Mesenteric fat pad (tissue), 1 donor: Measurements from ENCODE around the gene FMNL2. TPM values are rescaled to one million over a fixed set of nuclear protein-coding genes. Genes with fewer than 3 reads are reported as not detected.

ENCODE experiments used
- DNase-seq: peaks from one replicate; pipeline ENCODE4 v3.0.0-alpha.2; 2020; ENCODE audit warnings: low spot score
- total RNA-seq: library from RNA; stranded (reverse); fragmentation: NEBNext Ultra II Directional; extraction: Animal tissue kit (Norgen Biotek cat#: 25700); gene quantifications from one replicate; pipeline ENCODE4 v1.2.1, GENCODE V29; 2021
- donor health status: DM: yes; HTN: yes; CAD: no.

Gene FMNL2
- total RNA-seq, 1 donor from 2014 or later: 57.6 TPM

DNA sequence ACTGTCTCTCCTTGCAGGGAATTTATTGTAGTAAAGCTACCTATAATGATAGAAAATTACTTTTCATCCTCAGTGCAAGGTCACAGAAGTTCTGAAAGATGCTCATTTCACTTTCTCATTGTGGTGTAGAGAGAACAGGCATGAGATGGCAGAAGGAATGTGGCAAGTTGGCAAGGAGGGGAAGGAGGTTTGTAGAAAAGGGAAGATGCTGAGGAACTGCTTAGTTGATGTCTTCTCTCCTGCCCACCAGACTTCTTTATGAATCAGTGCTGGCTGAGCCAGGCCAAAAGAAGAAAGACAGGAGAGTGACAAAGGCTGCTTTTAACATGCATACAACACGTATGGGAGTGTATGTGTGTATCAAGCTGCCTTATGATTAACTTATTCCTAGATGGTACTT, 217.9 kb downstream of the FMNL2 start:
- DNase-seq: no peak

DNA sequence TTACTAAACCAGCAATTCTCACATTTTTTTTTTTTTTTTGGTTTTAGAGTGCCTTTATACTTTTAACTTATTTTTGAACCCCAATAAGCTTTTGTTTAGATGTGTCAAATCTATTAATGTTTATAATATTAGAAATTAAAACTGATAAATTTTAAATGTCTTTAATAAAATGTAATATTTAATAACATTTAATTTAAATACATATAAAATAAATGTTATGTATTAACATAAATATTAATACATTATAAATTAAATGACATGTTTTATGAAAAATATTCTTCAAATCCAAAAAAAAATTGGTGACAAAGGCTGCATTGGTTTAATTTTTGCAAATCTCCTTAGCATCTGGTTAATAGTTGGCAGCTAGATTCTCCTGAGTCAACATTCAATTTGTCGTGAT, 218.5 kb downstream of the FMNL2 start:
- no peak for DNase-seq

DNA sequence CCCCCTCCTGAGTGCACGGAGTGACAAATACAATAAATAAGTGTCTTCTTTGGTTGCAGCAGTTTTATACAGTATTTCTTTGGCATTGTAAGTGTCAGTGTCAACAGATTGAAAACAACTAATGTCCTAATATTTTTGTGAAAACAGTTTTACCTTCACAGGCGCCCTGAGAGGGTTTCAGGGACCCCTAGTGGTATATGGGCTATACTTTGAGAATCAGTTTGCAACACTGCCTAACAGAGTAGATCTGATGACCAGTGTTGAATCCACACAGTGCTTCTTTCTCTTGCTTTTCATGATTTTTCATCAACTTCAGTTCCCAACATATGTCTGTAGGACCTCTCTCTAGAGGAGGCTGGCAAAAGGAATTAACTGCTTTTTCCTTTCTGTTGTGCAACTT, 220.1 kb downstream of the FMNL2 start:
- no peak for DNase-seq

DNA sequence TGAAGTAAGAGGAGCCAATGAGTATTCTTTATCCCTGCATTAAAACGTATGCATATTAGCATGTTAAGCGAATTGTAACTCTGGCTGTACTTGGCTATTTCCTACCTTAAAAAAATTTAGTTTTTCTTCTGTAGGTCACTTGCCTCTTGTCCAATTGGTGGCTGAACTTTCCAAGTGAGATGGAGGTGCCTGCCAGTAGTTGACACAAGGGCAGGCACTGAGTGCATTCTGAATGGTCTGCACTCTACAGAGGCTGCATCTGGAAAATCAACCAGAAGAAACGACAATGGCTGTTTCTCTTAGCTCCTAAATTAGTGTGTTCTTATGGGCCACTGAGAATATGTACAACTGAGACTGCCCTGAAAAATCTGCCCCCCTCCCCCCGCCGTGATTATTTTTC, 221.5 kb downstream of the FMNL2 start:
- DNase-seq: no peak

DNA sequence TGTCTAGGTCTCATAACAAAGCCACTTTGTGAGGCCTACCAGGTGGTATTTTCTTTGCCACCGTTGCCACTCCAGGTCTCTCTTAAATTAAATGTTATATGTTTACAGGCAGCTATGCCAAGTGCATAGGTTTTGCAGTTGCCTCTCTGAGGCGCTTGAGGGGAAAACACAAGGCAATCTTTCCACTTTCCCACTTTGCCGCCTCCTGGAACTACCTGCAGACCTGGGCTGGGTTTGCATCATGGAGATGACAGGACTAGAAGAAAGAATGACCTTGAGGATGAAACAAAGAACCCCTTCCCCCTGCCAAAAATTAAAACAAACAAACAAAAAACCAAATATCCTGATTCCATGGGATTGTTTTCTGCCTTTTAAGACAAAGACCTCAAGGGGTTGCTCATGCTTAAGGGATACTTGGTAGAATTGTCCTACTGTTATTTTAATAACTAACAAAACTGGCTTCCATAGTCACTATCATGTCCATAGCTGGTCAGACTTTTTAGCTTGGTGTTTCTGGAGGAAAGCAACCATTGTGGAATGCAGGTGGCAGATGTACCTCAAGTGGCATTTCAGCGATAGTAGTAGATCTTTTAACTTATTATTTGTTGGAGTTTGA, 222.4 kb downstream of the FMNL2 start:
- no peak for DNase-seq

DNA sequence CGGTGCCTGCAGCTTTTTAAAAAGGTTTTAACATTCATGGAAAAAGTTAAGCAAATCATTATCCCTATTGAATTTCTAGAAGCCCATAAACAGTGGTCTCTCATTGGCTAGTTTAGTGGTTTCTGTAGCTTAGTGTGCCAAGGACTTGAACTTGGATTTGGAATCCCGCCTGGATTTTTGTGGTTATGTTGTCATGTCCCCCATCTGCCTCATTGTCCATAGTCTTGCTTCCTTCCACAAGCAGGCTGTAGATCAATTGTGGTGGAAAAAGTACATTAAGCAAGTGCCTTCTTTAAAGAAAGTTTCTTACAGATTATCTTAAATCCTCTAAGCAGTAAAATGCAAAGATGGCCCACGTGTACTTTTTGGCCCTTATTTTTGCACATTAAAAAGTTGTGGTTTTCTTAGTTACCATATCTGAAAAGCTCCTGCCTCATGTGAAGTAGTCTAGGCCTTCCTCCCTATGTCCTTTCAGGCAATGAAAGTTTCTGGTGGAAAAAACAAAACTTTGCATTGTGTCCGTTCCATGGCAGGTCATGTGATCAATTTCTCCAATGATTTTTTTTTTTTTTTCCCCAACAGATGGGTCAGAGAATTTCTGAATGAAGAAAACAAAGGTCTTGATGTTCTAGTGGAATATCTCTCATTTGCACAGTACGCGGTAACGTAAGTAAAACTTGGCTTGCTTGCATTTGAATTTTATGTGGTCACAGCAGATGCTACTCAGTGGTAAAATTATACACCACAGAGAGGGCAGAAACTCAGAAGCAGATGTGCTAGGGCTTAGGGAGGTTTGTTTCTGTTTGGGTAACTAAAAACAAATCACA, 223.4 kb downstream of the FMNL2 start:
- no peak for DNase-seq

DNA sequence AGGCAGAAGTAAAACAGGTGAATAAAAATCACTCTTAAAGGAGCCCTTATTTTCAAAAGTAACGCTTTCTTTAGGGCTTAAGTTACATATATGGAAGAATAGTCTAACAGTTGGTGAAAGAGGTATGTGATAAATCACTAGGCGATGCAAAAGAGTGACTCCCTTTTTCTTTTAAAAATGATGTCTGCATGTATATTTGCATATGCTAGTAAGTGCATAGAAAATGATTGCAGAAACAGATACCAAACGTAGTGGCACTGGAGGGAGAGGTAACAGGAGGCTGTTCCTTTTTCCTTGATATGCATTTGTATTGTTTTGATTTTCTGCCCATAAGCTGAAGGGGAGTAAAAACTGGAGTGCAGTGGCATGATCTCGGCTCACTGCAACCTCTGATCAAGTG, 224.0 kb downstream of the FMNL2 start:
- DNase-seq: no peak

DNA sequence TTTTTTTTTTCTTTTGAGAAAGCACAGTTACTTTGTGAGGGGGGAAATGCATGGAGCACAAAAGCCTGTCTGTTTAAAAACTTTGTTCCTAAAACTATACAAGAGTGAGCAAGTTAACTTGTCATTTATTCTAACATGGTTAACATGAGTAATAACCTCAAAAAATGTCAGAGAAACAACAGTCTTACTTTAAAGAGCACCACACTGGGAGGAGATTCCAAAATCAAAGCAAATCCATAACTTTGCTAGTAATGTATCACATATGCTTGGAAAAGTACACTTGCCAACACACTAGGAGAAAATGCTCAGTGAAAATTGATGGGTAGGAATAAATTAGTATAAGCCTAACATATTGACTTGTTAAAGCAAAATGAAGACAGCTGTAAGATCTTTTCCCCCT, 225.2 kb downstream of the FMNL2 start:
- DNase-seq: no peak

DNA sequence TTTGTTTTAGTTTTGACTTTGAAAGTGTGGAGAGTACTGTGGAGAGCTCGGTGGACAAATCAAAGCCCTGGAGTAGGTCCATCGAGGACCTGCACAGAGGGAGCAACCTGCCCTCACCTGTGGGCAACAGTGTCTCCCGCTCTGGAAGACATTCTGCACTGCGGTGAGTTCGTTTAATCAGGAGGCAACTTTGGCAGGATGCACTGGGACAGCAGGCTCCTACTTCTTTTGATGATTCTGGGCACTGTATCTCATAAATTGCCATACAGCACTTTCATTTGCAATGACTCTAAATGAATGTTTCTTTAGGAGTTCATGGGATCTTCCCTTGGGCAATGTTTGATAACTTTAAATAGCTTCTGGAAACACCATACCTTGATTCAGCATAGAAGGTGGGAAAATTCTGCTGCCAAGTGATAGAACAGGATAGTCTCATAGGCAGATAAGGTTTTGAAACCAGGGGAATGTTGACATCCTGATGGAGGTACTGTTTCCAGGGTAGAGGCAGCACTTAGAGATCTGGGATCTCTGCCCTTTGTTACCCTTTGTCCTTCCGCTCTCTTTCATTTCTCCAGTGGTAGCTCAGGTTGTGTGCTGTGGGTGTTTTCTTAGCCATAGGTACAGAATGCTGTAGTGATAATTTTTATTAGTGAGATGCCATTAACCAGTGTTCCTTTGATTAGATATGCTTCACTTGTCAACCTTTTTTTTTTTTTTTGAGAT, 226.1 kb downstream of the FMNL2 start:
- no peak for DNase-seq

DNA sequence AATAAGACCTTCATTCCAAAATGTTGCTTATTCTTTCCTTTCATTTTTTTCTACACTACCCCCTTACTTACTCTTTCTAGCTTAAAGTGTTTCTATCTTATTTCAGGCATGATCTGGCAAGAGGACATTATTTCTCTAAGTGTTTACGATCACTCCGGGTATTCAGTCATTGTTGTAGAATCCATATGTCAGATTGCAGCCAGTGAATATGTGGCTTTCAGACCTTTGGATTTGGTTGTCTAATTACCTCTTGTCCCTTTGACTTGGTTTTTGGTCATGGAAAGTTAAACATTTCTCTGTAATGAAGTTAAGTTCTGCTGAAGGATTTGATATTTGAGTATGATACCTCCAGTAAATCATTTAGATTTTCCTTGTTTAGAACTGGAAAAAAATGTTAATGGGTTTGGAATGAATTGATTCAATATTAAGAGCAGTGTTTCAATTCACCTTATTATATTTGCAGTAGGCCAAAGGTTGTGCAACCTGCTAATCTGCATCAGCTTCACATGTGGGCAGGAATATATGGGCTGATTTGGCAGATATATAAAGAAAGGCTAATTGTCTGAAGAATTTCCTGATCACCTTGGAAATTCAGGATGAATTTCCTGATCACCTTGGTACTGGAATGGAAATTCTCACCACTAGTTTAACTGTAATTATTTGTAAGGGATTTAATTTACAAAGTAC, 227.4 kb downstream of the FMNL2 start:
- DNase-seq: no peak

DNA sequence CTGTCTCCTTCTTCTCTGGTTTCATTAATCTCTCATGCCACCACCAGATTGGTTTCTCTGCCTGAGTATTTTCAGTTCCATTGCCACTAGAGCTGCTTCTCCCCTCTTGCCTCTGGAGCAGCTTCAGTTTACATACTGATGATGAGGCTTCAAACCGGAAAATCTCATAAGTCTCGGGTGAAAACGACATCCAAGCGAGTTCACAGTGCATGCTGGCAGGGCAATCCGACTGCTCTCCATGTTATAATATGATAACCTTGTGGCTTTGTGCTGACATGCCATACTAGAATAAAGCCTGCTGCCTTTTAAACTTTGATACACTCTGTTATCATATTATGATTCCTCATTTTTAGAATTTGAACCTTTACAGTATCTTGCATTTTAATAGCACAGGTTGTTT, 228.8 kb downstream of the FMNL2 start:
- no peak for DNase-seq

DNA sequence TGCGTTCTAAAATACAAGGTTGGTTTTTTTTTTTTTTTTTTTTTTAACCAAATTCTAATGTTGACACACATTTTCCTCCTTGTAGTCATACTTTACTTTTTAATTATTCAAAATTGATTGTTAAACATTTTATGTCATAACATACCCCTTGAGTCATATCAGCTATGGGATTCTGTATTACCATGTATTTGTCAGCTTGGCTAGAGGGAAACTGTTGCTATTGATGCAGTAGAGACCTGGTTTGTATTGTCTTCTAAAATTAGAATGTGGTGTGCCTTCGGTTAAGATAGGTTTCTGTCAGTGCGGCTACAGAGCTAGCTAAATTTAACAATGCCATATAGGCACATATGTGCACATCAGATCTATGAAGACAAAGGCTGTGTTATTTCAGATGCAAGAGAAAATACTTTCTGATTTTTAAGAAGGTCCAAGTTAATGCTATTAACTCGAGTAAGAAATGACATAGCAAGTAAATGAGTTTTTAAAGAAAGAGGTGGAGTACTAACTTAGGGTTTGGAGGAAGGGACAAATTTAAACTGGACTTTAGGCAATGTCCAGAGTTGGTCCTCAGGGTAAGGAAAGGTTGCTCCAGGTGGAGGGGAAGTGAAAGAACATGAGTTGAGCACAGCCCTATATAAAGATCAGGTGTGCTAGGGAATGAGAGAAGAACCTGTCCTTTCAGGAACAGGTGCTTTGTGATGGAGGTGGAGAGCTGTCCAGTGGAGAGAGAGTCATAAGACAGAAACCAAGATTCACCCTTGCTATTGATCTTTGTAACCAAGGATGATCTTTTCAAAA, 230.0 kb downstream of the FMNL2 start:
- DNase-seq: no peak

DNA sequence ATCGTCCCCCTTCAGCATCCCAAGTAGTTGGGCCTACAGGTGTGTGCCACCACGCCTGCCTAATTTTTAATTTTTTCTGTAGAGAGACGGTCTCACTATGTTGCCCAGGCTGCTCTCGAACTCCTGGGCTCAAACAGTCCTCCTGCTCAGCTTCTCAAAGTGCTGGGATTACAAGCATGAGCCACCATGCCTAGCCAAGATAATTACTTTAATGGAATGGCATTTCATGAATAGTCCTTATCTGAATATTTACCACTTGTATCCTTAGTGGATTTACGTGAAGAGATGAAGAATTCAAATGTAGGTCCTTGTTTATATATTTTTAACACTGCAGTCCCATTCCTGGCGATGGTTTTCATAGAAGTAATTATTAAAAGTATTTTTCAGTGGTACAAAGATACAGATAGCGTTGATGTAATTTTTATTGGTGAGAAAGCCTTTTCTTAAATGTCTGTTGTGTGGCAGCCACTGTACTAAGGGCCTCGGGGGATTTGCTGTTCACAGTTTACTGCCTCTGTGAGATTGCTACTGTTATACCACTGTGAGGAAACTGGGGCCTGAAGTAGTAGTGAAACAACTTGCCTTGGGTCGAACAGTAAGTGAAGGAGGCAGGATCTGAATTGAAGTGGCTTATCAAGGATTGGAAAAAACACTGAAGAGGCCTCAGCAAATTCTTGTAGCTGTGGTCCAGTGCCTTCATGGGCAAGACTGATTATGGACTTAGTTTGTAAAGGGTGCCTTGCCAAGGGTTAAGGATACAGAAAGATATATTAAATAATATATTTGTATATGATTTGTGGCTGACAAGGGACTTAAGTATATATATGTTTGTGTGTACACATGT, 231.1 kb downstream of the FMNL2 start:
- no peak for DNase-seq

DNA sequence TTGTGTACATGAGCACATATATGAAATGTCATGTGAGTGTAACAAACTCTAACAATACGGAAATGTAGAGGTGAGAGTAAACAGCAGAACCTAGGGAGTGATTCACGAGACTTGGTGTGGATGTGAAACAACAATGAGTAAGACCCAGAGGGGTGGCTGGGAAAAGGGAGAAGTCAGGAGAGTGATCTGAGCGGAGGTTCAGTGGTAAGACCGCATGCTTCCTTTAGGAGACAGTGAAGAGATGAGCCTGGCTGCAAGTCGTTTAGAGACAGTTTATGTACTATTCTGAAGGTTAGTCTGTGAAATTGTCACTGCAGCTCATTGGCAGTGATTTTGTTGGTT, 231.7 kb downstream of the FMNL2 start:
- no peak for DNase-seq

DNA sequence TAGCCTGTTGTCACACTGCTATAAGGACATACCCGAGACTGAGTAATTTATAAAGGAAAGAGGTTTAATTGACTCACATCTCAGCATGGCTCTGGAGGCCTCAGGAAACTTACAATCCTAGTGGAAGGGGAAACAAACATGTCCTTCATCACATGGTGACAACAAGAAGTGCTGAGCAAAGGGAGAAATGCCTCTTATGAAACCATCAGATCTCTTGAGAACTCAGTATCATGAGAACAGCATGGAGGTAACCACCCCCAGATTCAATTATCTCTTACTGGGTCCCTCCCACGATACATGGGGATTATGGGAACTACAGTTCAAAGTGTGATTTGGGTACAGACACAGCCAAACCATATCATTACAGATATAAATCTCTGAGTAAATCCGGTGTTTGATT, 233.6 kb downstream of the FMNL2 start:
- DNase-seq: no peak

DNA sequence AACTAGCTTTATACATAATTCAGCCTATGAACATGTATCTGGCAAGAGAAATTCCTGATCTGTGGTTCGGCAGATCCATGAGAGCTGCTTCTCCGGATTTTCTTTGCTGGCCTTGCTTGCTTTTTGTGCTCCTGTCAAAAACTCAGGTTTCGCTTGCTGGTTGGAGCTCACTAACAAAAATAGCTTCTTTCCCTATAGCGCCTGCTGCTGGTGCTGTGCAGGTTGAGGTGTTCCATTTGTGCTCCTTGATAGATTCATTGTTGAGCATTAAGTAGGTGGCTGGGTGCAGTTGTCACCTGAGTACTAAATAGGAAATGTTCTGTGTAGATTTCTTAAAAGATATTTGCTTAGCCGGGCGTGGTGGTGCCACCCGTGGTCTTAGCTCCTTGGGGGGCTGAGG, 234.2 kb downstream of the FMNL2 start:
- DNase-seq: no peak

DNA sequence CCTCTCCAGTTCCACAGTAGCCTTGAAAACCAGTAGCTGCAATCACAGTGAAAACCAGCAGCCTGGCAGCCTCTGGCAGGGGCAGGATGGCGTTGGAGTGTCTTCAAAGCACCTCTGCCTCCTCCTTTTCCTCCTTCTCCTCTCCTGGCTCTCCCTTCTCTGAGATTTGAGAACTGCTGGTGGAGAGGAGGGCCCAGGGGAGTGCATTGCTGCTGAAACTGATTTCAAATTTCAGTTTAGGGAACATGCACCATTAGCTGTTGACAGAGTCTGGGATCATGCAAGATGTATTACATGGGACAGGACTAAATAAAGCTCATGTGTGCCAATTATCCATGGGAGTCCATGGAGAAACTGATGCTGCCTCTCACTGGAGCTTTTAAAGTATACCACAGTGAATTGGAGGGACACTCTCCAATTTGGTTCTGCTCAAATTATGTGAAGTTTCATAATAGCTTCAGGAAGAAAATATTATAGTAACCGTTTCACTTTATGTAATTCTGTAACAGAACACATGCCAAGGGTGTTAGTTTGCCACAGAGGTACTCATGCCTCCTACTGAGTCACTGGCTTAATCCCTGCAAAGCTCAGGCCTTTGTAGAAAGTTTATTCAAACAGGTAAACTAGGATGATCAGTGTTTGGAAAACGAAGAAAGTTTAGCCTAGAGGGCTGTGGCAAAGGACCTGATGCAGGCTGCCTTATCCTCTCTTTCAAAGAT, 236.2 kb downstream of the FMNL2 start:
- no peak for DNase-seq

DNA sequence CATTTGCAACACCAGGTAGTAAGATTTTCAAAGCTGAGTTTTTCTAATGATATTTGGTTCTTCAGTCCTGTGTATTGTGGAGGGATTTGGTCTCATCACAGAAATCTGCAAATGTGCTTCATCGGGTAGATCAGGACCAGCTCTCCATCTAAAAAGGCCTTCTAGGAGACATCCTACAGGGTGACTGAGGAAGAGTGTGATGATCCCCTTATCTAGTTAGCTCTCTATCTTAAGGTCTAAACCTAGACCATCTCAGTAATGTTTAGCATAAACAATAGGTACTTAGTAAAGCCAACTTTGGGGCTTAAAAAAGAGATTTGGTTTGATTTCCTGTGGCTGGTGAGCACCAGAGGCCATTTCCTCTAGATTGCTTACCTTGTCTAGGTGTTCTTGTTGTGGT, 237.1 kb downstream of the FMNL2 start:
- no peak for DNase-seq

DNA sequence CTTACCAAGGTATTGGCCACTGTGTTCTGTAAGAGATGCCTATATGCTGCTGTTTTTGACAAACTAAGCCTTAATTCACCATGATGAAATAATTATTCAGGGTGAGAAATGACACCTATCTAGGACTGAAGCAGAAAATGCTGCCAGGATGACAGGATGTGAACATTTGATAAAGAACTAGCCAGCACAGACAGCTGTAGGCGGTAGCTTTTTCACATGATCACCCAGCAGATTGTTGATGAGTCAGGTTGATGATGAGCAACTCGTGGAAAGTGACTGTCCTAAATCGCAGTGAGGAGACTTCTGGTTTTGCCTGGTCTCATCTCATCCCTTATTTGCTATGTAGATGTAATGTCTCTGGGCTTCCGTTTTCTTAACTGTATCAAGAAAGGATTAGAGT, 238.2 kb downstream of the FMNL2 start:
- no peak for DNase-seq

DNA sequence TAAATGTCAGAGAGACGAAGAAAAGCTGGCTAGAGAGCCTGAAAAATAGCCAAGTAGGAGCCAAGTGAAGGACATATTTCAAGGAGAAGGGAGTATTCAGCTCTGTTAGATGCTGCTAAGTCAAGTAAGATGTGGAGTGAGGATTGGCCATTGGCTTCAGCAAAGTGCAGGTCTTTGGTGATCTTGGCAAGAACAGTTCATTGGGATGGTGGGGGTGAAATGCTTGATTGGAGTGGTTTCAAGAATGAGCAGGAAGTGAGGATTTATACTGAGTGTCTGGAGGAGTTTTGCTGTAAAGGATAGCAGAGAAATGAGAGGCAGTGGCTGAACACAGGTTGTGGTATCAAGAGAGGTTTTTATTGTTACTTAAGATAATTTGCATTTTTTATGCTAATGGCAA, 242.6 kb downstream of the FMNL2 start:
- no peak for DNase-seq
